Measurements from ENCODE around the gene RTKN2. TPM values are rescaled to one million over a fixed set of nuclear protein-coding genes. Genes with fewer than 3 reads are reported as not detected.

RTKN2 gene
- total and polyA plus RNA-seq, 2 of the 4 experiments (the other 2 are of a cell fraction): 0.75 to 0.90 TPM

DNA sequence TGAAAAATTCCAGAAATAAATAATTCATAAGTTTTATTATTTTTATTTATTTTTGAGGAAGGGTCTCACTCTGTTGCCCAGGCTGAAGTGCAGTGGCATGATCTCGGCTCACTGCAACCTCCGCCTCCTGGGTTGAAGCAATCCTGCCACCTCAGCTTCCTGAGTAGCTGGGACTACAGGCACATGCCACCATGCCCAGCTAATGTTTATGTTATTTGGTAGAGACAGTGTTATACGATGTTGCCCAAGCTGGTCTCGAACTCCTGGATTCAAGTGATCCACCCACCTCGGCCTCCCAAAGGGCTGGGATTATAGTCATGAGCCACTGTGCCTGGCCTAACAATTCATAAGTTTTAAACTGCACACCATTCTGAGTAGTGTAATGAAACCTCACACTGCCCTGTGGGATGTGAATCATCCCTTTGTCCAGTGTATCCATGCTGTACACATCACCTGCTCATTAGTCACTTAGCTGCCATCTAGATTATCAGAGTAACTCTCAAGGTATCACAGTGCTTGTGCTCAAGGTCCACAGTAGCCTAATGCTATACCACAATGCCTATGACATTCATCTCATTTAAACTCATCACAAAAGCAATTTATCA lies 17.9 kb downstream of the RTKN2 start:
- dilution Hi-C loops (cut with HindIII; ENCODE audit: low sequenced_read_pairs, unreplicated experiment) (no loop called here), intact Hi-C loops (cut with micrococcal nuclease) (no loop called here), in situ Hi-C loops (cut with MboI; ENCODE audit: low sequenced_read_pairs) (loop anchor here (25.0 kb wide), 1 partner anchor 562 kb away; the partner anchor contains the start of genes ADO and EGR2)
- ChIA-PET CTCF (no interaction called here), POLR2A (ENCODE audit: unreplicated experiment) (no interaction called here)
- peak overlapping the region; percentile 41 for H2BK5ac ChIP-seq (ENCODE audit: low read depth, low read length, poor library complexity, severe bottlenecking)
- H3K9me3 ChIP-seq (ENCODE audit: control insufficient read depth, insufficient read depth, low read length): no peaks in the 10 kb centered on the region
- no peak overlapping the region for H3K56ac ChIP-seq (ENCODE audit: extremely low read depth, insufficient read depth, low read length)
- H3K9ac ChIP-seq (ENCODE audit: low read depth, low read length): no peak overlapping the region
- no peak overlapping the region for H2AK9ac ChIP-seq (replicated peaks; ENCODE audit: low read depth, low read length, poor library complexity)
- peaks cover 4% of the 10 kb centered on the region; the same call in 1 of the 2 replicates for H3K9me1 ChIP-seq (ENCODE audit: insufficient read depth, low read length)
- H3K4me1 ChIP-seq (ENCODE audit: control insufficient read depth, insufficient read depth, low read length): no peaks in the 10 kb centered on the region; the same call in 1 of the 2 replicates
- peak overlapping the region; percentile 13; the same call in 1 of the 2 replicates for H2AK5ac ChIP-seq (ENCODE audit: low read depth, low read length)
- no peaks in the 10 kb centered on the region for H4K20me1 ChIP-seq (ENCODE audit: insufficient read depth, low read length)
- H3K18ac ChIP-seq (ENCODE audit: low read depth, low read length): no peak overlapping the region
- H3K4me3 ChIP-seq (ENCODE audit: insufficient read depth, low read depth, low read length): no peak overlapping the region
- H3K23ac ChIP-seq (ENCODE audit: low read depth, low read length): peak overlapping the region; percentile 72; the same call in 1 of the 2 replicates
- ATAC-seq (ENCODE audit: low read depth) (peak; percentile 67), DNase-seq (peak; percentile 82)
- no peak overlapping the region for H4K5ac ChIP-seq (ENCODE audit: low read depth, low read length)
- peaks cover 6 to 9% of the 10 kb centered on the region in 2 experiments for H3K79me1 ChIP-seq (ENCODE audit: low read depth in 1 of 2, low read length in 2 of 2)
- H3K27ac ChIP-seq (ENCODE audit: insufficient read depth, low read length): no peak overlapping the region
- H2BK15ac ChIP-seq (ENCODE audit: low read depth, low read length): no peak overlapping the region; the same call in 2 of the 3 replicates
- WGBS, 2 experiments (ENCODE audit: extremely low coverage in 2 of 2, insufficient read length in 1 of 2): 90% methylated on average over 2 of the region's 5 CpGs; no CpG with 5 or more reads in 1 of the 2 experiments
- H3K4ac ChIP-seq (ENCODE audit: low read depth, low read length): peak overlapping the region; percentile 11; the same call in 1 of the 2 replicates
- TF ChIP-seq RCOR1 (IDR thresholded peaks at IDR 0.05; ENCODE audit: insufficient replicate concordance, low read length) (peak; percentile 24), MAFK (IDR thresholded peaks at IDR 0.05; ENCODE audit: low read depth, low read length) (no peak), MXI1 (IDR thresholded peaks at IDR 0.05; ENCODE audit: borderline replicate concordance, low read depth, low read length) (no peak), ELK1 (IDR thresholded peaks at IDR 0.05; ENCODE audit: borderline replicate concordance, low read depth, low read length) (no peak), NFE2L2 (IDR thresholded peaks at IDR 0.05; ENCODE audit: low read depth, low read length) (no peak), BHLHE40 (IDR thresholded peaks at IDR 0.05; ENCODE audit: low read depth, low read length) (peak; percentile 47; the same call in 1 of the 2 replicates), RAD21 (IDR thresholded peaks at IDR 0.05; ENCODE audit: low read length) (no peak), CEBPB (IDR thresholded peaks at IDR 0.05; ENCODE audit: low read depth, low read length) (no peak), FOS (IDR thresholded peaks at IDR 0.05; ENCODE audit: low read depth, low read length) (no peak), POLR2A (IDR thresholded peaks at IDR 0.05; ENCODE audit: low read depth, low read length) (no peak), SMC3 (IDR thresholded peaks at IDR 0.05; ENCODE audit: low read depth, low read length) (no peak)
- TF ChIP-seq, protein P1, sequence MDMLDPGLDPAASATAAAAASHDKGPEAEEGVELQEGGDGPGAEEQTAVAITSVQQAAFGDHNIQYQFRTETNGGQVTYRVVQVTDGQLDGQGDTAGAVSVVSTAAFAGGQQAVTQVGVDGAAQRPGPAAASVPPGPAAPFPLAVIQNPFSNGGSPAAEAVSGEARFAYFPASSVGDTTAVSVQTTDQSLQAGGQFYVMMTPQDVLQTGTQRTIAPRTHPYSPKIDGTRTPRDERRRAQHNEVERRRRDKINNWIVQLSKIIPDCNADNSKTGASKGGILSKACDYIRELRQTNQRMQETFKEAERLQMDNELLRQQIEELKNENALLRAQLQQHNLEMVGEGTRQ (IDR thresholded peaks at IDR 0.05; ENCODE audit: low read depth, low read length): no peak
- H2BK20ac ChIP-seq (ENCODE audit: low read depth, low read length): peak overlapping the region; percentile 38; the same call in 1 of the 2 replicates
- H3K14ac ChIP-seq (replicated peaks; ENCODE audit: low read depth, low read length): peak overlapping the region; percentile 44; the same call in 1 of the 2 replicates
- H4K91ac ChIP-seq (ENCODE audit: insufficient read depth, low read depth, low read length): no peak overlapping the region
- H2BK120ac ChIP-seq (ENCODE audit: low read depth, low read length): no peak overlapping the region
- no peak overlapping the region for H3K4me2 ChIP-seq (ENCODE audit: low read depth, low read length)
- H3K36me3 ChIP-seq (ENCODE audit: control insufficient read depth, insufficient read depth, low read length): no peaks in the 10 kb centered on the region
- peak overlapping the region; percentile 14 for H2AFZ ChIP-seq (replicated peaks; ENCODE audit: low read length, poor library complexity)
- no peaks in the 10 kb centered on the region for H3K27me3 ChIP-seq (ENCODE audit: control insufficient read depth, insufficient read depth, low read length)
- H4K8ac ChIP-seq (ENCODE audit: low read depth in 2 of 2, low read length in 2 of 2): no peak overlapping the region
- no TSS peak for BruUV-seq (replicated peaks)

Measured in IMR-90 (cell line).